GM19455 (cell line): ENCODE data around the gene BCL7B.
"Not testable (repeated sequence)": the region's sequence is repeated elsewhere in the genome, so short reads cannot be mapped to it uniquely, and the experiment has no call there.

Source experiments
- ATAC-seq: cut with Tn5 transposase; IDR thresholded peaks from one replicate; pipeline ENCODE4 v1.9.1; 2021; ENCODE audit not compliant: unreplicated experiment

Gene BCL7B

GRCh38 chr7:73537051-73537450, 20.4 kb downstream of the BCL7B start:
- no peak for ATAC-seq

- no peak for ATAC-seq
These were observed 21.0 kb downstream of the BCL7B start for GRCh38 chr7:73536479-73536878.

DNA sequence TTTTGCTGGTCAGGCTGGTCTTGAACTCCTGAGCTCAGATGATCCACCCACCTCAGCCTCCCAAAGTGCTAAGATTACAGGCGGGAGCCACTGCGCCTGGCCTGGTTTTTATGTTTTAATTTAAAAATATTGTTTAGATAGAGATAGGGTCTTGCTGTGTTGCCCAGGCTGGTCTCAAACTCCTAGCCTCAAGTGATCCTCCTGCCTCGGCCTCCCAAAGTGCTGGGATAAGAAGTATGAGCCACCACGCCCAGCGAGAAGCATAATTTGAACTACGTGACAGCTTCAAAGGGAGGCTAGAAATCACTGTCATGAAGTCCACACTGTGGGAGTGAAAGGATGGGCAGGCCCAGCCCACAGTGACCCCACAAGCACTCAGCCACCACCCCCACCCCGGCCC, 21.6 kb downstream of the BCL7B start:
- not testable (repeated sequence) for ATAC-seq

DNA sequence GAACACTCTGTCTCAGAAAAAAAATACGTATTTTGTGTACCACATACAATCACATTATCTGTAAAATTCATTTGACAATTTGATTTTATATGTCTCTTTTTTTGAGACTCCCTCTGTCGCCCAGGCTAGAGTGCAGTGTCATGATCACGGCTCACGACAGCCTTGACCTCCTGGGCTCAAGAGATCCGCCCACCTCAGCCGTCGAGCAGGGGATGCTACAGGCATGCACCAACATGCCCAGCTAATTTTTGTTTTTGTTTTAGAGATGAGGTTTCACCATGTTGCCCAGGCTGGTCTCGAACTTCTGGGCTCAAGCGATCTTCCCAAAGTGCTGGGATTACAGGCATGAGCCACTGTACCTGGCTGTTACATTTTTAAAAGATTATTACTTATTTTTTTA, 23.7 kb downstream of the BCL7B start:
- no peak for ATAC-seq

- no peak for ATAC-seq
These were observed 25.3 kb downstream of the BCL7B start for GRCh38 chr7:73532224-73532623.

- ATAC-seq: no peak
These were observed 26.7 kb downstream of the BCL7B start for GRCh38 chr7:73530800-73531199.

- no peak for ATAC-seq
These were observed 30.3 kb downstream of the BCL7B start for GRCh38 chr7:73526896-73527821.

- not testable (repeated sequence) for ATAC-seq
These were observed 31.4 kb downstream of the BCL7B start for GRCh38 chr7:73526158-73526494.

DNA sequence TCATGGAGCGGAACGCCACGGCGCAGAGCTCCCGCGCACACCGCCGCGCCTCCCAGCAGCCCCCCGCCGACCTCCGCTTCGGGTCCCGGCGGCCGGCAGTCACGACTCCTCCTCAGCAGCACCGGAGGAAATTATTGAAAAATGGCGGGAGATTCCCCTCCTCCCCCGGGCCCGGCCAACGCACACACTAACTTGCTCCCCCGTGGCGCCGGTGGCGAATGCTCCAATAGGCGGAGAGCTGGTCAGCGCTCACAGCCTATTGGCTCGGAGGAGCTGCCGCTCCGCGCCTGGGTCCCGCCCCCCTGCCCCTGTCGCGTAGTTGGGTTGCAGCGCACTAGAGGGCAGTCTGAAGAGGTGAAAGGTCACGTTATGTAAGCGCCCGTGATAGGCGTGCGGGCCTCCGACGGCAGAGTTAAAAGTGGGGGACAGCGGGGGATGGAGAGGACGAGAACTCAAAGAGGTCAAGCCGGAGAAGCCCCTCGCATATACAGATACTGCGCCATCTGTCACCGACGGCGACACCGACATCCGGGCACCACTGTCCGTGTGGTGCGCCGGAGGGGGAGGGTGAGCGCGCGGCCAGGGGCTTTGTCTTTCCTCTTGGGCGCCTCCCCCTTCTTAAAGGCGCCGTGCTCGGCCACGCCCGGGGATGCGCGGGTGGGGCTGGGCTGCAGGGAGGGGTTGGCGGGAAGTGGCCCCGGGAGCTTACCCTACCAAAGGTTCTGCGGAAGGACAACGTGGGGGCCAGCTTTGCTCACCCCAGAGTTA, 35.2 kb downstream of the BCL7B start, which contains the start of gene BAZ1B:
BAZ1B (minus strand) TSS at position 189 of the 768 bp plus-strand sequence. CDS start 360 bp downstream, outside the sequence.
- peak; percentile 77 for ATAC-seq

GRCh38 chr7:73521636-73522104, 35.8 kb downstream of the BCL7B start:
- peak; percentile 48 for ATAC-seq

- no peak for ATAC-seq
These were observed 36.5 kb downstream of the BCL7B start for GRCh38 chr7:73520673-73521635.

DNA sequence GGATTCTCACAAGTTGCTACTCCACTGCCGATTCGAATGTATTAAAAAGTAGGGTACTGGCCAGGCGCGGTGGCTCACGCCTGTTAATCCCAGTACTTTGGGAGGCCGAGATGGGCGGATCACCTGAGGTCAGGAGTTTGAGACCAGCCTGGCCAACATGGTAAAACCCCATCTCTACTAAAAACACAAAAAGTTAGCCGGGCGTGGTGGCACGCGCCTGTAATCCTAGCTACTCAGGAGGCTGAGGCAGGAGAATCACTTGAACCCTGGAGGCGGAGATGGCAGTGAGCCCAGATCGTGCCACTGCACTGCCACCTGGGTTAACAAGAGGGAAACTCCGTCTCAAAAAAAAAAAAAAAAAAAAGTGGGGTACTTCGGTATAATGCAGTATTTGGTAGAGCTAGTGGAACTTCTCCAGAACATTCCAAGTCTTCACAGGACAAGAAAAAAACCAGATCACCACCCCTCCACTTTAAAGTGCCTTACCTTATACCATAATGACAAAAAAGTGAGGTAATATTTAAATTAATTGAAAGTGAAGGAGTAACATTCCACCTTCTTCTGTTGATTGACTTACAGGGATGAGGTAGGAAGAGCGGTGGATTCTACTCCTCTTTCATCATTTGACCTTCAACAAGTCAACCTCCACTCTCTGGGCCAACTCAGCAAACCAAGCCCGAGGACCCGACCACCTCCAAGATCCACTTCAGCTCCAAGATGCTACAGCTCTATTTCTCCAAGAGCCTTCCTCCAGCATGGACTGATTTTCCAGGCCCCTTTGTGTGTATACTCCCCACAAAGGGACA, 37.4 kb downstream of the BCL7B start:
- ATAC-seq: no peak

GRCh38 chr7:73518470-73518869, 39.0 kb downstream of the BCL7B start:
- no peak for ATAC-seq

DNA sequence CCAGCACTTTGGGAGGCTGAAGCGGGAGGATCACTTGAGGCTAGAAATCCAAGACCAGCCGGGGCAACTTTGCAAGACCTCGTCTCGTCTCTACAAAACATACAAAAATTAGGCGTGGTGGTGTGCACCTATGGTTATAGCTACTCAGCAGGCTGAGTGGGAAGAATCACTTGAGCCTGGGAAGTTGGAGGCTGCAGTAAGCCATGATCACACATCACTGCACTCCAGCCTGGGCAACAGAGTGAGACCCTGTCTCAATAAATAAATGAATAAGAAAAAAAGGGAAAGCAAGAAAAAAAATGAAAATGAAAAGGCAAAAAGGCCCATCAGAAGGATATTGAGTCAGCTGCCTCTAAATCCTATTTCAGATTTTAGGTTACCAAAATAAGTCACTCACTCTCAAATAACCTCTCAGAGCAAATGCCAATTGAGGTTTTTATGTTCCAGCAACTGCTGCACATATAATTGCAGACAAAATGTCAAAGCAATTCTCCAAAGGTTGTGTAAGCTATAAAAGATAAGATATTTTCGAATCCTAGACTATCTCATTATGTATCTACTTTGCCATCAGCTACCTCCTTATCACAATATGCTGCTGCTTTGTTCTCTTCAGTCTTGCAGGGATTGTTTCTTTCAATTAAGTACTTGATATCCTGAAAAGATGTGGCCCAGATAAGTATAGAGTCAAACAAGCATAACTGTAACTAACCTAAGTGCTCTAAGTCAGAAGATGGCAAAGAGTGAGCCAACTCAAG, 40.1 kb downstream of the BCL7B start:
- no peak for ATAC-seq

GRCh38 chr7:73515178-73515577, 42.3 kb downstream of the BCL7B start:
- no peak for ATAC-seq

GRCh38 chr7:73512018-73512780, 45.3 kb downstream of the BCL7B start:
- no peak for ATAC-seq

DNA sequence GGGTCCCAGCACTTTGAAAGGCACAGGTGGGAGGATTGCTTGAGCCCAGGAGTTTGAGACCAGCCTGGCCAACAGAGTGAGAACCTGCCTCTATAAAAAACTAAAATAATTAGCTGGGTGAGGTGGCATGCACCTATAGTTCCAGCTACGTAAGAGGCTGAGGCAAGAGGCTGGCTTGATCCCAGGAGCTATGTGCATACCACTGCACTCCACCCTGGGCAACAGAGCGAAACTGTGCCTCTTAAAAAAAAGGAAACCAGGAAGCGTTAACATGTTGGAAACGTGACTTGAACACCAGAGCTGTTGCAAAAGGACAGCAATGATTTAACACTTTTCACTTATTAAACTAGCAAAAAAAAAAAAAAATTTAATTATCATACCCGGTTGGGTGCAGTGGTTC, 48.0 kb downstream of the BCL7B start:
- no peak for ATAC-seq

- no peak for ATAC-seq
These were observed 49.9 kb downstream of the BCL7B start for GRCh38 chr7:73507556-73507955.
